Heart left ventricle (tissue), 13 donors: Measurements from ENCODE around the gene GDPD3.

Source experiments
- POLR2A ChIP-seq, 2 donors: fragments of 450-650 bp; IDR thresholded peaks; one replicate each; pipeline ENCODE4 v1.6.1; 2017; ENCODE audit warnings: antibody characterized with exemption in 2 of 2, mild to moderate bottlenecking in 2 of 2, moderate library complexity in 2 of 2
- TF ChIP-seq, protein P1 (sequence below), 12 donors: fragments of 200-600 bp; sonication (generic) in 4 of 12; IDR thresholded peaks; one replicate each; pipeline versions ENCODE4 v1.5.0 to v1.8.0; 2018 to 2022; ENCODE audit warnings: antibody characterized with exemption in 12 of 12, mild to moderate bottlenecking in 5 of 12
- donor health status: ischemic (EF 13 %, LVEDD 7.1; RV severe dilation, severe dysfunction).
- donor health status: DM: no; HTN: yes; CAD: no.
- donor health status: DM: no; HTN: no; CAD: no.
- donor health status: ischemic (EF 25% LVEDD 6.9; RV normal size, moderate dysfunction).
- donor health status: ischemic (EF 25% LVEDD 5.7; RV mildly dilated, moderate dysfunction).
- donor health status: ischemic (EF 35%, LVEDD 5.7; RV mildly dilated, moderate dysfunction).
- donor health status: nonischemic (EF 11% LVEDD 7.7; RV severe dilation, severe dysfunction).
- donor health status: DM: yes; HTN: yes; CAD: no.
- donor health status: PGD.
- donor health status: ischemic (EF 29% LVEDD 5.4; RV normal size, mild dysfunction).
- donor health status: nonischemic (EF 23%, LVEDD 6.1; RV moderate dilation, normal function).

DNA sequence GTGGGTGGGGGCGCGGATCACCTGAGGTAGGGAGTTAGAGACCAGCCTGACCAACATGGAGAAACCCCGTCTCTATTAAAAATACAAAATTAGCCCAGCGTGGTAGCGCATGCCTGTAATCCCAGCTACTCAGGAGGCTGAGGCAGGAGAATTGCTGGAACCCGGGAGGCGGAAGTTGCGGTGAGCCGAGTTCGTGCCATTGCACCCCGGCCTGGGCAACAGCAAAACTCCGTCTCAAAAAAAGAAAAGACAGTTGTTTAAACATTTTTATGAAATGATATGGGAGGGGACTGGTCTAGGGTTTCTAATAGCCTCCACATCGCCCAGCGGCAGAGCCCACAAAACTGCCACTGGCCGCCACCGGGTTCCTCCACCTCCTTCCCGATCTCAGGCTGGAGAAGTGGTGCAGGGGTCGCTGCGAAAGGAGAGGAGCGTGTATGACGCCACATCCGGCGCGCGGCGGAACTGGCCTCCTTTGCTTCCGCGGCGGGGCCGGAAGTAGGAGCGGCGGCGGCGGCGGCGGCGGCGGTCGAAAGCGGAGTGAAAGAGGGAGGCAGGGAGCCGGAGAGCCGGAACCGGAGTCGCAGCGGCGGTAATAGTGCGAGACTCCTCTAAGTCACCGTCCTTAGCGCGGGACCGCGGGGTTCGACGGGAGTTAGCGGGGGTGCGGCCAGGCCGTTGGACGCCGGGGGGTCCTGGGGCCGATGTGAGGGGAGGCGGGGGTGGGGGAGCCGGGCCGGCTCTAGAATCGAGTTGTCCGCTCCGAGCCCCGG is 37.6 kb downstream of the GDPD3 start, which contains the start of gene PPP4C:
- TF ChIP-seq, protein P1, sequence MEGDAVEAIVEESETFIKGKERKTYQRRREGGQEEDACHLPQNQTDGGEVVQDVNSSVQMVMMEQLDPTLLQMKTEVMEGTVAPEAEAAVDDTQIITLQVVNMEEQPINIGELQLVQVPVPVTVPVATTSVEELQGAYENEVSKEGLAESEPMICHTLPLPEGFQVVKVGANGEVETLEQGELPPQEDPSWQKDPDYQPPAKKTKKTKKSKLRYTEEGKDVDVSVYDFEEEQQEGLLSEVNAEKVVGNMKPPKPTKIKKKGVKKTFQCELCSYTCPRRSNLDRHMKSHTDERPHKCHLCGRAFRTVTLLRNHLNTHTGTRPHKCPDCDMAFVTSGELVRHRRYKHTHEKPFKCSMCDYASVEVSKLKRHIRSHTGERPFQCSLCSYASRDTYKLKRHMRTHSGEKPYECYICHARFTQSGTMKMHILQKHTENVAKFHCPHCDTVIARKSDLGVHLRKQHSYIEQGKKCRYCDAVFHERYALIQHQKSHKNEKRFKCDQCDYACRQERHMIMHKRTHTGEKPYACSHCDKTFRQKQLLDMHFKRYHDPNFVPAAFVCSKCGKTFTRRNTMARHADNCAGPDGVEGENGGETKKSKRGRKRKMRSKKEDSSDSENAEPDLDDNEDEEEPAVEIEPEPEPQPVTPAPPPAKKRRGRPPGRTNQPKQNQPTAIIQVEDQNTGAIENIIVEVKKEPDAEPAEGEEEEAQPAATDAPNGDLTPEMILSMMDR (IDR thresholded peaks at IDR 0.05), result peak in 5 of 12 donors; percentile 9 to 42 (median 24)
- TF ChIP-seq POLR2A (IDR thresholded peaks at IDR 0.05), result peak in 1 of 2 donors; percentile 76
